ENCODE results near the gene TAF8.

The TAF8 gene

DNA sequence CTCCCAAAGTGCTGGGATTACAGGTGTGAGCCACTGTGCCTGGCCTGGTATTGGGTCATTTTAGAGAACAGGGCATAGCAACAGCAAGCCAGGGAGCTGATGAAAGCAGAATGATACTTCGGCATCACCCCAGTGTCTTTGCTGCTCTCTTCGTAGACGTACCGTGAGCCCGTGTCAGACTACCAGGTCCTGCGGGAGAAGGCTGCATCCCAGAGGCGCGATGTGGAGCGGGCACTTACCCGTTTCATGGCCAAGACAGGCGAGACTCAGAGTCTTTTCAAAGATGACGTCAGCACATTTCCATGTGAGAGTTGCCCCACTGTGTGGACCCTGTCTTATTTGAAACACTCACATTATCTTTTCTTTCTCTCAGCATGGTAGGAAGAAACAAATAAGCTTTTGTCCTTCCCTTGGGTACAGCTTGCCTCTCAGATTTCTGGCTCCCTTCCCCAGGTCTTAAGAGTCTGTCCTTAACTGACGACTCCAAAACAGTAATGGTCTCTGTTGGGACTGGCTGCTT is 15.9 kb downstream of the TAF8 start:
- DNase-seq: no peak

DNA sequence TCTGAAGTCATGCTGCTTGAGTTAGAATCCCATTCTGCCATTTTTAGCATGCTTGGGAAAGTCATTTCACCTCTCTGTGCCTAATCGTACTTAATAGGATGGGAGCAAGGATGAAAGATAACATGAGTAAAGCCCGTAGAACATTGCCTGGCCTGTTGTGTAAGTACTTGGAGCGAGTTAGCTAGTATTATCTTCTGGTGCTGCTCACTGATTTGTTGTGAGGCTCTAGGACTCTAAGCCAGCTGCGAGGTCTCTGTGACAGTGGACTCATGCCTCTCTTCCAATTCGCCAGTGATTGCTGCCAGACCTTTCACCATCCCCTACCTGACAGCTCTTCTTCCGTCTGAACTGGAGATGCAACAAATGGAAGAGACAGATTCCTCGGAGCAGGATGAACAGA is 17.8 kb downstream of the TAF8 start:
- no peak for DNase-seq

DNA sequence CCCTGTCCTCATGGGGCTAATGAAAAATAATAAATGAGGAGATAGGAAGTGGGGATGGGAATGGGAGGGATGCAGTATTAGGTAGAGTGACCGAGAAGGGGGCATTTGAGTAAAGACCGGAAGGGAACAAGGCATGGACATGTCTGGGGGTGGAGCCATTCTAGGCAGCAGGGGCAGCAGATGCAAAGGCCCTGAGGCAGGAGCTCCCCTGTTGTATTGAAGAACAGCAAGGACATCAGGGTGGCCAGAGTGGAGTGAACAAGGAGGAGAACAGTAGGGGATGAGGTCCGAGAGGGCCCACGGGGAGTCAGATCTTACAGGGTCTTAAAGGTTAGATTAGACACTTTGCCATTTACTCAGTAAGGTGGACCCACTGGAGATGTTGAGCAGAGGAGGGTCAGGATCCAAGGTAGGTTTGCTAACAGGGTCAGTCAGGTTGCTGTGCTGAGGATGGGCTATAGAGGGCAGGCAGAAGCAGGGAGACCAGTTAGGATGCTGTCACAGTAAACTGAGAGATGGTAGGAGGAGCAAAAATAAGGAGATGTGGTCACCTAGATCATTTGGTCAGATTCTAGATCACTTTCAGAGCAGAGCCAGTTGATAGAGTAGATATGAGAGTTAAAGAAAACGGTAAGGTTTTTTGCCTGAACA is 18.7 kb downstream of the TAF8 start:
- DNase-seq: no peak

DNA sequence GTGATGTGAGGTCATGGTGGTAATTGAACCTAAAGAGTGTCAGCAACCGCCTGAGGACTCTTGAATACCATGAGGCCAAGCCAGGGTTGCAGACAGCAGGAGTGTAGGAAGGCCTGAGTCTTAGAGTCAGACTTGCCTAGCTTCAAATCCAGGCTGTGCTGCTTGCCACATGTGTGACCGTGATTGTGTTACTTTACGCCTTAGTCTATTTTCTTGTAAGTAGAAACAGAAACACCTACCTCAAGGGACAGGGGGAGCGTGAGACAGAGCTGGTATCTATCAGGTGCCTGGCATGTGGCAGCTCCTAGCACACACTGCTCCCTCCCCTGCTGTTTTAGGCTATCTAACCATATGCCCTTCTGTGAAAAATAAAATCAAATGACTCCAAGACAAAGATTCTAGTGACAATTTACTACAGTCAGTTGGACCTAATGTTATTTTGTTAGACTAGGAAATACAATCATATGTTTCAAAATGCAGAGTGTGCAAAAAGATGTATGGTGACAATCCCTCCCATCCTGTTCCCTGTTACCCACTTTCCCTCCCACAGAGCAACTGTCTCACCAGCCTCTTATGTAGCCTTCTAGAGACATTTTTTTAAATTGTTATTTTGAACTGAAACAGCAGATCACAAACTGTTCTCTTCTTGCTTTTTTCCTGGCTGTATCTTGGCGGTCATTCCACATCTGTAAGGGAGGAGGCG is 21.7 kb downstream of the TAF8 start:
- DNase-seq: no peak

DNA sequence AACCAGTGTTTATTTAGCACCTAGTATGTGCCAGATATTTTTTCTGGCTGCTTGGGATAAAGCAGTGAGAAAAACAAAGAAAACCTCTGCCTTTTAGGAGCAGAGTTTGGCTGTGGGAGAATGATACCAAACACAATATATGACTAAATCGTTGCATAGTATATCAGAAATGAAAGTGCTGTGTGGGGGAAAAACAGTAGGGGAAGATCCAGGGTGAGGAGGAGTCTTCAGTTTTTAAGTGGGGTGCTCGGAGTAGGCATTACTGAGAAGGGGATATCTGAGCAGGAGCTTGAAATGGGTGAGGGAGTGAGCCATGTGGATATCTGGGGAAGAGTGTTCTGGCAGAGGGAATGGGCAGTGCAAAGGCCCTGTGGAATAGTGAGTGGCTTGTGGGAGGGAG is 23.0 kb downstream of the TAF8 start:
- no peak for DNase-seq

DNA sequence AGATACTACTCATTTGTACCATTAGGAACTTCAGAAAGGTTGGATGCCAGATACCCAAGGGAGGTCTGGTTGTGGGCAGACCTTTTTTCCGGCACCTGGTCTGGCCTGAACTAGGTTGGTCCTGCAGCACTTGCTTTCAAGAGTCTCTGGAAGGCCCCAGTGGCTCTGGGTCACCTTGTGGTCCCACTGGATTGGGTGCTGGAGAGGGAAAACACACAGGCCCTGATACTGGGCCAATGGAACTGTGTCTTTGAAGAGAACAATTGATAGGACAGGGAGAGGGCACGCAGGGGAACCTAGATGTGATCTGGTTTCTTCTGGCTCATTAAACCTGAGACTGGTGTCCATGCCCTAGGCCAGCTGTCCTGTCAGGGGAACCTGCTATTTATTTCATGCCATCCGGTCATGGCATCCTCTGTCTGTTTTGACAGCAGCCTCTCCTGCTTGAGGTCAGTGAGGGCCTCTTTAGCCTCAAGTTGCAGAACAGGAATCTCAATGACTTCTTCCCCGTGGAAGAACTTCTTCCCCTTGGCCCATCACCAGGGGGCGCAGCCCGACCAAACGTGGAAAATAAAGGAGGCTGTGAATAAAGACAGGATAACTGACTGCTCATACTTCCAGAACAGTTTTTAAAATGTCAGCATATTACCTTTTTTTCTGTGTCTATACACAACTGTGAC is 25.0 kb downstream of the TAF8 start:
- no peak for DNase-seq

DNA sequence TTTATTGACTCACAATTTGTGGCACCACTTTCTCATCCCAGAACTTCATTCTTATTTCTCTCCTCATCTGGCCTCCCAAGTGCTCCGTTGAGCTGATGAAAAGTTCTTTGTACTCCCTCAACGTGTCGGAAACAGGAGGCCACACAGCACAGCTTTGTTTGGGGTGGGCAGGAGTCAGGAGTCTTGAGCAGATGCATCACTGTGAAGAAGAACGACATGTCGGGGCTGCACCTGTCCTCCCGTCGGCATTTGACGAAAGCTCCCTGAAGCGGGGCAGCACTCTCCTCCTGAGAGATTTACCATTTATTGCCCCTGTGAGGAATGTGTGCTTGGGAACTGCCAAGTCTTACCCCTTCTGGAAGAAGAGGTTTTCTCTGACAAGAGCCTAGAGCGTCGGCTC is 28.1 kb downstream of the TAF8 start:
- DNase-seq: no peak

DNA sequence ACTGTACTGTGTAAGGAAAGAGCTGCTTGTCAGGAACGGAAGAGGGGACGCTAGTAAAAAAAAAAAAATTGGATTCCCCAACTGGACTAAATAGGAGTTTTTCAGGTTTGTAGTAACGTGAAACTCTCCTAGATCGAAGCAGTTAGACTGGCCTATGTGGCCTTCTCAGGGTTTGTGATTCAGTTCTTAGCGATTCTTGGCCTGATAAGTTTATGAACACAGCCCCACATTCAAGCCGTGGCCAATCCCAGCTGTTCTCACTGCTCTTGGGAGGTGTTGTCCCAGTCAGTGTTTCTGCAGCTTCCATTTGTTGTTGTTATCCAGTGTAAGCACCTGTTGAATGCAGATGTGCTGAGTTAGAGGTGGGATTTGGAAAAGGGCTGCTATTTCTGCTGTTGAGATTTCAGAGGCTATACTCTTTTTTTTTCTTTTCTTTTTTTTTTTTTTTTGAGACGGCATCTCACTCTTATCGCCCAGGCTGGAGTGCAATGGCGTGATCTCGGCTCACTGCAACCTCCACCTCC is 29.7 kb downstream of the TAF8 start:
- DNase-seq: no peak

DNA sequence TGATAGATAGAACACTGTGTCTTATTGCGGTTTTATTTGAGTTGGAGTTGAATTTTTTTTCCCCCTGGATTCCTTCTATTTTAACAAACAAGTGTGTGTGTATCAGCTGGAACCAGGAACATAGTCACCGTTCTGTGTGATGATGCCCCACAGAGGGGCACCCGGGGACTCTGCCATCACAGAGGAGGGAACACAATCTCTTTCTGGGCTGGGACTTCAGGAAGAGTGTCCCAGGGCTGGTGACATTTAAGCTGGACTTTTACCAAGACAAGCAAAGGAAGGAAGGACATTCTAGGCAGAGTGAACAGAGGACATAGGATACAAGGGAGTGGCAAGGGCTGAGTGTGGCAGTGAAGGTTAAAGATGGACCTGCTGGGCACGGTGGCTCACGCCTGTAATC is 33.2 kb downstream of the TAF8 start:
- DNase-seq: no peak

DNA sequence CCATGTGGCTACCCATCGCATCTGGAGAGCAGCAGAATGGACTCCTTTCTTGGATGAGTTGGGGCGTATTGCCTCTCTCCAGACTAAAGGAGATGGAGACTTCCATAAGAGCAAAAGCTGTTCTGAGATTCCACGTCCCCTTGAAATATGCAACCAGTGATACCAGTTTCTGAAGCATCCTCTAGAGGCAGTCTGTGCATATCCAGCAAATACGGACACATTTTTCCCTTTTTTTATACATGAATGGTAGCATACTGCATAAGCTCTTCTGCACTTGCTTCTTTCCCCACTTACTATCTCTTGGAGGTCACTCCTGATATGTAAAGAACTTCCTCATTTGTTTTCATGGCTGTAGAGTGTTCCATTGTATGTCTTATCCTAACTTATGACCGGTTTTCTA is 34.6 kb downstream of the TAF8 start:
- DNase-seq: no peak

DNA sequence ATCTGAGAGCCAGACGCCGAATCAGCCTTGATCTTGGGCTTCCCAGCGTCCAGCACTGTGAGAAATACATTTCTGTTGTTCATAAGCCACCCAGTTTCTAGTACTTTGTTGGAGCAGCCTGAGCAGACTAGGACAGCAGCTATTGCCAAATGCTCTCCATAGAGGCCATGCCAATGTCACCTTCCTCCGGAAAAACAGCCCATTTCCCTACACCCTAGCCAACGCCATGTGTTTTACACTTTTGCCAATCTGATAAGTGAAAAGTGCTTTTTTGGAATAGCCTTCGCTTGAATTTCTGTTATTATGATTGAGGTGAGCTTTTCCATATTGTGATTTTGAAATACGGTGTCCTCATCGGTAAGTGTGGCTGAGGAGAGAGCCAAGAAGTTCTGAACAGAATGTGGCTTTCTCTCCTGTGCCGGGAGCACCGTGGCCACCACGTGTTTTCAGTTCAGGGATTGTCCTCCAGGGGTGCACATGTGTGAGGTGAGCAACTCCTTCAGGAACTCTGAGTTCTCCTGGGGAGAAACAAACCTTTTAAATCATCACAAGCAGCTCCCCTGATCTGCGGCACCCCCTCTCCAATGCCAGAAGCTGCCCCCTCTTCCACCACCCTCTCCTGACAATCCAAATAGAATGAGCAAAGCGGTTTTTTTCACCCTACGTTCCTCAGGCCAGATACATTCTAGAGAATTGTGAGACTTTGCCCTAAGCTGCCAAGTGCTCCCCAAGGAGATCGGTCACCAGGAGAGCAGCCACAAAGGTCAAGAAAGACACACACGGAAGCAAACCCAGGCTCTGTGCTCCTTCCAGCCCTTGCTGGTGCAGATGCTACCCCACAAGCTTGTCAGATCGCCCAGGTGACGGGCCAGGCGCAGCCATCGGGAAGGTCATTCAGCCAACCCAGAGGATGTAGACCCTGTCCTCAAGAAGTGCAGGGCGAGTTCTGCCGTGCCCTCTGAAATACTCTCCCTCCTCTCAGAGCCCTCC is 36.0 kb downstream of the TAF8 start:
- no peak for DNase-seq

DNA sequence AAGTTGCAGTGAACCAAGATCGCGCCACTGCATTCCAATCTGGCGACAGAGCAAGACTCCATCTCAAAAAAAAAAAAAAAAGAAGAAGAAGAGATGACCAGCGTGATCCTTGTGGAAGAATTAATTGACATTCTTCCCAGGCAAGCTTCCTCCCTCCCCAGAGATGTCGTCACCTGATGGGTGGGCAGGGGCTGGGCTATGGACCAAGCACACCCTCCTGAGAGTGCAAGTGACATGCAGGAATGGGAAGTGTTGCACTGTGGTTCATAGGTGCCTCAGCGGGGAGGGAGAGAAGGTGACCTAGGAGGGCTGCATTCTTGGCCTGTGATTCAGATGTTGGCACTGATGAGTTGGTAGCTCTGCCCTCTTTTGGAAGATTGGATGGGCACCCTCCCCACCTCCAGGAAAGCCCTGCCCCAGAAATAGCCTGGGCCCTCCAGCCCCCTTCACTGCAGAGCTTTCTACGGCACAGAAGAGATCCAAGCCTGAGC is 37.8 kb downstream of the TAF8 start:
- no peak for DNase-seq

DNA sequence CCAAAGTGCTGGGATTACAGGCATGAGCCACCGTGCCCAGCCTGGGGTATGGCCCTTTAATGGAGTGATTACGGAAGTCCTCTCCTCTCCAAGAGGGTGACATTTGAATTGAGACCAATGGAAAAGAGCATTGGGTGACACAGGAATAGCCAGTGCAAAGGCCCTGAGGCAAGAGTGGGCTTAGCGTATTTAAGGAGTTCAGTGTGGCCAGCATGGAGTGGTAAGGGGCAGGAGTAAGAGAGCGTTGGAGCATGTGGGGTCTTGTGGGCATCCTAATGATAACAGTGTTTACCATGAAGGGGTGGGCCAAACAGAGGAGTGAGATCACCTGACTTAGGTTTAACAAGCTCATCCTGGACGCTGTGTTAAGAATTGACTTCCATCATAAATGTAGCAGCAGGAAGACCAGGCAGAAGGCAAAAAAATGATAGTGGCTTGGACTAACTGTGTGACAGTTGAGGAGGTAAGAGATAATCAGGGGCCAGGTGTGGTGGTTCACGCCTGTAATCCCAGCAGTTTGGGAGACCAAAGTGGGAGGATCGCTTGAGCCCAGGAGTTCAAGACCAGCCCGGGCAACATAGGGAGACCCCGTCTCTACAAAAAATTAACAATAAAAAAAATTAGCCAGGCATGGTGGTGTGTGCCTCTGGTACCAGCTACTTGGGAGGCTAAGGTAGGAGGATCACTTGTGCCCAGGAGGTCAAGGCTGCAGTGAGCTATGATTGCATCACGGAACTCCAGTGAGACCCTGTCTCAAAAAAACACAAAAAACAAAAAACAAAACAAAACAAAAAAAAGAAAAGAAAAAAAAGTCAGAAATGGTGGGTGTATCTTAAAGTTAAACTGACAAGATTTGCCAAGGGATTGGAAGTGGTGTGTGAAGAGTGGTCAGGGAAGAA is 40.7 kb downstream of the TAF8 start:
- no peak for DNase-seq

DNA sequence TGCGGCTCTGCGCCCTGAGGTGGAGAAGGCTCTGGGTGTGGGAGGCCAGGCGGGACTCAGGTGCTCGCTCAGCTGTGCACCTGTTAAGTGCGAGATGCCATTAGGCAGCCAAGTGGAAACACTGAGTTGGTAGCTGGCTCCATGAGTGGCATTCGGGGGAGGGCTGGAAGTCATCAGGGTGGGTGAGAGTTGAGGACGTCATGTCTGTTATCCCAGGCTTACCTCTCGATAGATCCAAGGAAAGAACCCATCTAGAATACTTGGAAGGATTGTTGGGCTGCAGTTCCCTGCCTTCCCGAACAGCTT is 41.3 kb downstream of the TAF8 start:
- DNase-seq: no peak

DNA sequence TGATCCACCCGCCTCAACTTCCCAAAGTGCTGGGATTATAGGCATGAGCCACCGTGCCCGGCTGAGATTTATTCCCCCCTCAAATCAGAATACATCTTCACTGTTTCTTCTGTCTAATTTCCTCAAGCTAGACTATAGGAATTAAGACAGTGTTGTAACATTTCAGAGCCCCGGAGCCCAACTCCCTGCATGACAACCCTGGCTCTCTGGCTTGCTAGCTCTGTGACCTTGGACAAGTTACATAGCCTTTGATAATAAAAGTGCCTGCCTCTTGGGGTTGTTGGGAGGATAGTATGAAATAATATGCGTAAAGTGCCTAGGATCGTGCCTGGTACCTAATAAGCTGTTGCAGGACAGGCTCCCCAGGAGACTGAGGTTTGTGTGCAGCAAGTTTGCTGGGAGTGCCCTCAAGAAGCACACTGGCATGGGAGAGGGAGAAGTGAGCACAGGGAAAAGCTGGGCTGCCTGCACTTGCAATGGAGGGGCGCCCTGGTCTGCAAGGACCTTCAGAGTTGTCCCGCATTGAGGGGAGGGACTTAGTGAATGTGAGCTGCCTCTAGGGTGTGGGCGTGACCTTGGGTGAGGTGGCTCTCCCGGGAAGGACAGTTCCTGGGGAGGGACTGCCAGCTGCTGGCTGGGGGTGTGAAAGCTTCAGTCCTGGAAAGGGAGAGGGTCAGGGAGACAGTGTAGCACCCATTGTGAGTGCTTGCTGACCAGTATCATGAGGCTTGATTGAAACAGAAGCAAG is 43.4 kb downstream of the TAF8 start:
- no peak for DNase-seq

DNA sequence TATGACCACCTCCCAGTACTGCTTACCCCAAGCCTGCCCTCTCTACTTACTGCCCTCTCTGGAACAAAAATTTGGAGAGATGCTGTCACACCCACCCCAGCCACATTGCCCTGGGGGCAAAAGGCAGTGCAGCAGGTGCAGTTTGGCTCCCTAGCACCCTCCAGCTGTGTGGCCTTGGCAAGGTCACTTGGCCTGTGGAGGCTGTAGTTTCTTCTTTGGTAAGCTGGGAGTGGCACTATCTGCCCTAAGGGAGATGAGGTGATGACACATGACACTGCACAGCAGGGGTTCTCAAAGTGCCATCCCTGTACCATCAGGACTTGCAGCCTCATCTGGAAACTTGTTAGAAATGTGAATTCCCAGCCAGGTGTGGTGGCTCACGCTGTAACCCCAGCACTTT is 44.8 kb downstream of the TAF8 start:
- DNase-seq: no peak

DNA sequence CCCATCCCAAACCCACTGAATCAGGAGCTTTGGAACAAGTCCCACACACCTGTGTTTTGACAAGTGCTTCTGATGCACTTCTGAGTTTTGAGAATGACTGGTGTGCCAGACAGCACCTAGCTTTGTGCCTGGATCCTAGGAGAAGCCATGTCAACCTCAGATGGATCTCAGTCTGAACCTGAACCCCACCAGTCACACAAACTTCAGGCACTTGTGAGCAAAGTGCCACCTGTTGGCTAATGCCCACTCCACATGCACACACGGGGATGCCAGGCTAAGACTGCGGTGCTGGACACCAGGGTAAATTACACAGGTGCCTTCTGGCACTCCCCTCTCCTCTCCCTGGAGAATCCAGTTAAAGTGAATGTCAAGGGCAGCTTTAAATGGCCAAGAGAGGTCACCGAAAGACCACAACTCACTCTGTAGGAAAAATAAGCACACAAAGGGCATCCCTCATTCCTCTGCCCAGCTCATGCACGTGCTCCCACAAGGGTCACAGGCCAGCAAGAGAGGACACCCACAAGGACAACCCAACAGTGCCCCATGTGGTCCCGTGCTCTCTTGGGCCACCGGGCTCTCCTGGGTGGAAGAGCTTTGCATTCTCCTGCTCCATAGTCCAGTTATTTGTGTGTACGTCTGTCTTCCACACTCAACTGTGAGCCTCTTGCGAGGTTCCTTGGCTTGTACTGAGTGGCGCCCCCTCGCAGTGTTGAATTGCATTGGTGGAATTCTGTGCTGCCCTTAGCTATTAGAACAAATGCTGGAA is 45.6 kb downstream of the TAF8 start:
- no peak for DNase-seq

DNA sequence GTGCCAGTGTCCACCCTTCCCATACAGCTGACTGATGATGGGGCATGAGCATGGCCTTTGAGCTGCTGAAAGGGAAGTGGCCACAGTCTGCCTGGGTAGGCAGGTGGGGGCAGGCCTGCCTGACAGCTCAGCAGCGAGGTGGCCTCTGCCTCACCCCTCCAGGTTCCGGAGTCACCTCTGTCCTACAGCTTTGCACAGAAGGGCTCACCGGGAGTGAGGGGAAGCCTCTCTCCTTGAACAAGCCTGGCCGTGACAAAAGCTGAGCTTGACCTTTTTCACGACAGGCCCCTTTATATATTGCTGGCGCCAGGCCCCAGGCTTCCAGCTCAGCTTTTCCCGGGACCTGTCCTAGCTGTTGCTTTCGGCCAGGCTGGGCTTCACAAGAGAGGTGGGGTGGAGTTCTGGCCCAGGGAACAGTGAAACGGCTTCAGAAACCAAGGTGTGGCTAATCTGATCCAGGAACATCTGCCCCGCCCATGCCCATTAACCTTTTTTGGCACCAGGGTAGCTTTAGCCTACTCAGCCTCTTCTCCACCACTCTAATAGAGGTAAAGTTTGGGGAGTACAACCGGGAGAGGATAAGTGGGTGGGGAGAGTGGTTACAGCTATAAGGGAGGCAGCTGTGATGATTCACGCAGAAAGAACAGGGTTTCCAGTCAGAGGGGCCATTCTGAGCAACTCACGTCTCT is 49.2 kb downstream of the TAF8 start:
- no peak for DNase-seq

Data from SHP77 treated with DMSO at 0.1 percent for 48 hours (cell line).